HG02610 (cell line): Measurements from ENCODE around the gene PPM1F.

Source experiments
- ATAC-seq: cut with Tn5 transposase; IDR thresholded peaks from one replicate; pipeline ENCODE4 v1.9.1; 2021; ENCODE audit warnings: mild to moderate bottlenecking, moderate library complexity; ENCODE audit not compliant: unreplicated experiment

Gene PPM1F

DNA sequence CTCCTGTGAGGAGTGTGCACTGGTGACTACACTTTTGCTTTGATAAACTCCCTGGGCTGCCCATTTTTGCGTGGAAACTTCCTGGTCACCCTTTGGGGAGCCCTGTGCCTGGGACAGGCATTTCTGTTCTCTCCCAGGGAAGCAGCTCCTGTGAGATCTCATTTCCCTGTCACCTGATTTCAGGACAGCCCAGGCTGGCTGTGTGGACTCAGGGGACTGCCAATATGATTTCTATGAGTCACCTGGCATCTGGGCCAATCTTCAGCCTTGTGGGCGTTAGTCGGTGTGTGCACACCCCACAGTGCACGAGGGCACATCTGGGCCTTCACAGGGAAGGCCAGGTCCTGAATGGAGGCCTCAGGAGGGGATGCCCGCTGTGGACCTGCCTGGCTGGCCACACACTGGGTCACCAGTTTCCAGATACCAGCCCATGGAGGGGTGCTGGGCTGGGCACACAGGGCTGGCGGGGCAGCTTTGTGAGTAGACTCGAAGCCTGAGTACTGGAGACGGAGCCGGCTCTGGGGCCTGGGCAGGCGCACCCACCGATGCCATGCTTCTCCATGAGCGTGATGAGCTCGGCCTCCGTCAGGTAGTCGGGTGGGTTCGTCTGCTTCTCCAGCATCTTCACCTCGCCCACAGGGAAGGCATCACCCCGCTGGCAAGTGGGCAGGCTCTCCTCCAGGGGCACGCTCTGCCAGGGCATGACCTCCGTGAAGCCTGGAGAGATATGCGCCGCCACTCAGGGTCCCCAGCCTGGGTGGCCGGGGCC, 9.4 kb upstream of the PPM1F start:
- ATAC-seq, result no peak

DNA sequence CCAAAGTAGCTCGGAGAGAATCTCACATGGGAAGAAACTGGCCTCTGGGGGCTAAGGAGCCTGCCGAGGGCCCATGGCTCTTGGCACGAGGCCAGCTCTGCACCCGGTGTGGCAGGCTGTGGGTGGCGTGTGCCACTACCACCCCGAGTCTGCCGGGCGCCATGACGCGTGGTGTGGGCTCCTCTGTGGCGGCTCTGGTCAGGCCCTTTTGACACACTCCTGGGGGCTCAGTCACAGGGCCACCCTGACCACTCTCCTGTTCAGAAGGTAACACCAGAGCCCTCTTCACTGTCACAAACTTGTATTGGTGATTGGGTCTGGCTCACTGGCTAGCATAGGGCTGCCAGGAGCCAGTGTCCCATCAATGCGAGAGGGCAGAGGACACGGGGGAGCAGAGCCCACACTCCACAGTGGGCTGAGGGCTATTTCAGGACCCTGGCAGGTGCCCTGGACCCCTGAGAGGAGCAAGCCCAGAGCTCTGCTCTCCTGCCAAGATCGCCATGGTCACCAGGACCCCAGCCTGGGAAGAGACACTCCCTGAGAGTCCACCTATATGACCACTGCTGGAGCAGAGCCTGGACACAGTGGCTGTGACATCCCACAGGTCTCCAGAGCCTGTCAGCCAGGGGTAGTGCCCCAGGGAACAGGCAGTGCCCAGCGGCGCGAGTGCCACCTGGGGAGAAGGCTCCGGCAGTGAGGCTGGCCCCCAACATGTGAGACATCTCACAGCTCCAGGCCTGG, 8.6 kb upstream of the PPM1F start:
- no peak for ATAC-seq

DNA sequence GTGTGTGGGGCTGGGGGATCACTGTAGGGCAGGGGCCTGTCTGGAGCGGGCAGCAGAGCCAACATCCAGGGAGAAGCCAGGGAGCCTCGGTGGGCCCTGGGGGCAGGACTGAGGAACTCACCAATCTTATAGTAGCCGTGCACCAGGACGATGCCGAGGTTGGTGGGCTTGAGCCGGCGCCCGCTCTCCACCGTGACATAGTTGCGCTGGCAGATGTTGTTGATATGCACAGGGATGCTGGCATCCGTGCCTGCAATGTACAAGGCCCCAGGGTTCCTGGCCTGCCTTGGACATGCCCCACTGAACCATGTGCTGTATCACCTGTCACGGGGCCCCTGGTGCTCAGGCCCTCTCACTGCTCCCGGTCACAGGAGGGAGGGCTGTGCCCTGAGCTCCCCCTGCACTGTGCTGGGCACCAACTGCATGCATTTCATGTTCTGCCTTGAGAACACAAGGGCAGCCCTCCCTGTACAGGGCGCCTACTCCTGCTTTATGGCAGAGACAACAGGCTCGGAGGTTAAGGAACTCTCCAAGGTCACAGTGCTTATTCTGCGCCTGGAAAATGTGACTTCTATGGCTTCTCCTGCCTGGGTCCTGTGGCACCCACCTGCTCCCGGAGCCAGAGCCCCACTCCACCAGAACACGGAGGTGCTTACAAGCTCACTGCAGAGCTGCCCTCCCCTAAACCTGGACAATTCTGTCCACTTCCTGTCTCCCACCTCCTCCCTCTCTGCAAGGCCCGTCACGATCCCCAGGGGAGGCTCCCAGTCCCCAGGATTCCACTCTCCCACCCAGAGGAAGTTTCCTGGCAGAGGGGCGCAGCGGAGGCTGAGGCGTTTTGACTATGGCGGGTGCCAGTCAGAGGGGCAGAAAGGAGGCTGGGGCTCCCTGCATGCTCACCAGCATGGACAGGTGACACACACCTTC, 7.8 kb upstream of the PPM1F start:
- ATAC-seq, result no peak

DNA sequence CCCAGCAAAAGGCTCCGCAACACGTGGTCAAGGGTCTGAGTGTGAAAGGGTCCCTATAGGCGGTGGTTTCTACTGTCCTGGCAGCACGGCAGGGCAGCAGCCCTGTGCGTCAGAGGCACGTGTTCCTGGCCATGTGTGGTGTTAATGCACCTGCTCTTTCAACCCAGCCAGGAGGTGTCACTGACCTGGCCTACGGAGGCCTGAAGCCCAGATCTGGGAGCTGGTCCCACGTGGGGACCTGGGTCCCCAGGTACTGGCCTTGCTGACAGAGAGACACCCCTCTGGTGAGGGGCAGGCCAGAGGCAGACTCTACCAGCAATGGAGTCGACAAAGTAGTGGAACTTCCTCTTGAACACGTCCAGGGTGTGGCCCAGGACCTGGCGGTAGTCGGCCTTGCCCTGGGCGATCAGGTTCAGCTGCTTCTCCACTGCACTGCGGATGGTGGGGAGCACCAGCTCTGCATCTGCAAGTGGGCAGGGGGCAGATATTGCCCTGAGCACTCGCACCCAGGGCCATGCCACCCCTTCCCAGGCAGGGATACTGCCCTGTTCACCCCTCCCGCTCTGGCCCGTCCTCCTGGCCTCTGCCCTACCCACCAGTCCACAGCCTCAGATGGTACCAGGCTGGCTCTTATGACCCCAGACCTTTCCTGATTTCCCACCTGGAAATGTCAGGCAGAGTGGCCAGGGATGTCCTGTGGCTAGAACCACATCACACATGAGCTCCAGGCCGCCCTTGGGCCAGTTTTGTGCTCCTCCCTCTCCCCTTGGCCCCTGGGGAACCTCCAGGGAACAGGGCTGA, 6.8 kb upstream of the PPM1F start:
- no peak for ATAC-seq

DNA sequence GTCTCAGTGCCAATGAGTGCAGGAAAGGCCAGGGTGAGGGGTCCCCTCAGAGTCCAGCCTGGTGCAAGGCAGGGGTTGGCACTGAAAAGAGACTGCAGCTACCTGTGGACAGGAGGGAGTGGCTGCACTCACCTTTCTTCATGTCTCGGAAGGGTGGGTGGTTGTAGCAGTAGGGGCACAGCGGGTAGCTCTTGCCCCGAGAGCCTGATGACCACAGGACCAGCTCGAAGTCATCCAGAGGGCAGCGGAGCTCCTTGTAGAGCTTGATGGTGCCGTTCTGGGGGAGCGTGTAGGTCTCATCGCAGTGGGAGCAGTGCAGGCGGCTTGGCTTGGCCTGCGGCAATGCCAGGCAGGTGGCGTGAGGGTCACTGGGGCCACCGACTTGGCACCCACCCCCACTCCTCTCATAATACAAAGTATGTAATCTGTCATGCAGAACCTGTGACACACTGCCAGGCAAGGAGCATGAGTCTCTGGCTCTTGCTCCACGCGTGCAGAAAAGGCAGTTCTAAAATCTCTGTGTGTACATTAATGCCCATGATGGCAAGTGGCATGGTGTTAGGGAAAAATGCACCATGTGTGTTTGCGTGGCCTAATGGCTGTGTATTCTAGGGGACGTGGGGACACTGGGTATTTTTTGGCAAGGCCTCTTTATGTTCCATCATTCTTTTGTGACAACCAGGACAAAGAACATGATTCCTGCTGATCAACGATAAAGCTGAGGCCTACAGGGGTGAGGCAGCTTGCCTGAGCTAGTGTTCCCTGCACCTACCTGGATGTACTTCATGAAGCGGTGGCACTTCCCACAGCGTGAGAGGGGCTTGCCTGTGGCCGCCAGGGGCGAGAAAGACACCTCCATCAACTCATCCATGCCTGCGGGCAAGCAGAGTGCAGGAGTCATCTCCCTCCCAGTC, 6.0 kb upstream of the PPM1F start:
- no peak for ATAC-seq

DNA sequence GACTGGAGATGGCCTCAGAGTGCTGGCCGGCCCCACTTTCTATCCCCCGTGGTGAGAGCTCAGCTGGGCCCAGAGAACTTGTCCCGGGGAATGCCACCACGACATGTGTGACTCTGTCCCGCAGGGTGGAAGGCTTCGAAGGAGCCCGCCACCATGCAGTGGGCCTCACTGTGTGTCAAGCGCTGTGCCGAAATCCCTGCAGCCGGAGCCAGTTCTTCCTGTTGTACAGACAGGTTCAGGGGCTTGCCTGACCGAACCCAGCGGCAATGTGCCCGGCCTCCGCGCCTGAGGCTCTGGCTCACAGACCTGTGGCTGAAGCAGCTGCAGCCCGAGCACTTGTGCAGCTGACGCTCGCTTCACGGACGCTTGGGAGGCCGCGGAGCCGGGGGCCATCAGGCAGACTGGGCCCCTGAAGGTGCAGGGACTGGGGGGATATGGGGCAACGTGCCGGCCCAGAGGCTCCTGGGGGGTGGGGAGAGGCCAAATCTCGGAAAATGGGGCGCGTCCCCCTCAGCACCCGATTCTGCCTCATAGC, 650 bp downstream of the PPM1F start:
- ATAC-seq, result no peak

DNA sequence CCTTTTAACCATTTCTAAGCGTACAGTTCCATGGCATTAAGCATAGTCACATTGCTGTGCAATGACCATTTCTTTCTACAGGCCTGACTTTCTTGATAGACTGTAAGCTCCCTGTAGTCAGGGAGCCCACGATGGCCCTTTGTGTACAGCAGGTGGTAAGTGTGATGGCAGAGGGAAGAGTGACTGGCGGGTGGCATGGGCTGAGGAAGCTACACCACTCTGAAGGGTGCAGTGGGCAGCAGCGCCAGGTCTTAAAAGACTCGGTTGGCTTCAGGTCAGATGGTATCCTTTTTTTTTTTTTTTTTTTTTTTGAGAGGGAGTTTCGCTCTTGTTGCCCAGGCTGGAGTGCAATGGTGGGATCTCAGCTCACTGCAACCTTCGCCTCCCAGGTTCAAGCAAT, 1.6 kb downstream of the PPM1F start:
- ATAC-seq, result no peak

DNA sequence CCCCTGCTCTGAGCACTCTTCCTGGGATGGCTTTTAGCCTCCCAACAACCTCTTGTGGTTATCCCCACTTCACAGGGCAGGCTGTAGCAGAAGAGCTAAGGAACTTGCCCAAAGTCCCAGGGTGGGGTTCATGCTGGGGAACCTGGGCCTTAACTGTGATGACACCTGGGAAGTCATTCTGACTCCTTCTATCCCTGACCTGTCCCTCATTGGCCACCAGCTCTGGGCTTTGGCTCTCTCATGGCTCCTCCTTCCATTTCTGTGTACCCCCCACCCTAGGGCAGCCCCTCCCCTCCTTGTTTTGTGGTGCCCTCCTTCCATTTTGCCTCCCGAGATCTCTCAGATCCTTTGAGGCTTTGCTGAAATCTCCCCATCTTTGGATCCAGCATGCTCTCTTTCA, 2.7 kb downstream of the PPM1F start:
- no peak for ATAC-seq

DNA sequence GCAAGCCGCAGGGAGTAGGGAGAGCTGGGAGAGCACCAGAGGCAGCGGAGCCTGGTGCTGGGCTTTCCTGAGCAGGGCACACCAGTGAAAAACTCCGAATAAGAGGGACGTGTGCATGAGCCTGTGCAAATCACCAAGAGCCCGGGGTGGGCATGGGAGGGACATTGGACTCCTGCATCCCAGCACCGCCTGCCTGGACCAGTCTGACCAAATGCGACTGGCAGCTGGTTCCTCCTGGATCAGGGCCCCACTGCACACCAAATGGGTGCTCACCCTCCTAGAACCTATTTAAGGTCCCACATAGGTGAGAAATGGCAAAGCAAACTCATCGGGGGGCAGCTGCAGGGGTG, 3.1 kb downstream of the PPM1F start:
- no peak for ATAC-seq

DNA sequence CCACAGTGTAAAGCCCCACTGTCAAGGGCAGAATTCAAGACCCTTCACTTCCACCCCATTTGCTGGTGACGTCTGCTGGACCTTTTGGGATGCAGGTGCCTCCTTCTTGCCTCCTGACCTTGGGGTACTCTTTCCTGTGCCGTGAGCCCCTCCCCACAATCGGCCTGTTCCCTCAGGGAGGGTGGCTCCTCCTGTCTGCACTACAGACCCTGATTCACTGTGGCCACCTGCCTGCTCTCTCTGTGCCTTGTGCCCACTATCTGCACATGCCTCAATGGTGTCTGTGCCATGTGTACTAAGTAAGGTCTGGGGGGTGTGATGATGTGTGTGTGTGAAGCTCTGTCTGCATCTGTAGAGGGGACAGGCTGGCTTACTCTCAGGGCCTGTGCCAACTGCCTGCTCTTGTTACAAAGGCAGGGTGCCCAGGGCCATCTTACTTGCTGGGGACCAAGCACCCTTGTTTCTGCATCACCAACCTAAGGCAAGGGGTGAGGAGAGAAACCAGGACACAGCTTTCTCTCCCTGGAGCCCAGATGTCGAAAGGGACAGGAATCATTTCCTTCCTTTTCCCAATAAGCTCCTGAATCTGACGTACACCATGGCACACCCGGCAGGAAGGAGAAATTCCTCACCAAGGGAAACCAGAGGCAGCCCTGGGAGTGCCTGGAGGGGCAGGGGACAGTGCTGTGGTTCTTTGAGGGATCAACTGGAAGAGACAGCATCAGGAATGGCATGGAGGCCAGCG, 3.7 kb downstream of the PPM1F start:
- no peak for ATAC-seq

DNA sequence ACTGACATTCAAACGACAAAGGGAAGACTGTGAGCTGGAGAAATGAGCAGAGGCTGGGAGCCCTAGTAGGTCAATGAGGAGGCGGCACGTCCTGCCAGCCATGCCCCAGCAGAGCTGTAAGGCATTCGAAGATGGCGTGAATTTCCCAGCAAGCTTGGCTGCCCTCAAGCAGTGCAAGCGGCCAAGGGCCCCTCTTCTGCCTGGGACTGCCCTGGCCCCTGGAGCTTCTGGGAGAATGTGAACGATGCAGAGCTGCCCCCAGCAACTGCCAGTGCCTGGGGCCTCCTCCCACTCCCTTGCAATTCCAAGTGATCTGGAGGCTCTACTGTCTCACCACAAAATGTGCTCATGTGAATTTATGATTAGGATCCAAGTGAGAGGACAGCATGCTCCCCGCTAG, 4.3 kb downstream of the PPM1F start:
- ATAC-seq, result no peak

DNA sequence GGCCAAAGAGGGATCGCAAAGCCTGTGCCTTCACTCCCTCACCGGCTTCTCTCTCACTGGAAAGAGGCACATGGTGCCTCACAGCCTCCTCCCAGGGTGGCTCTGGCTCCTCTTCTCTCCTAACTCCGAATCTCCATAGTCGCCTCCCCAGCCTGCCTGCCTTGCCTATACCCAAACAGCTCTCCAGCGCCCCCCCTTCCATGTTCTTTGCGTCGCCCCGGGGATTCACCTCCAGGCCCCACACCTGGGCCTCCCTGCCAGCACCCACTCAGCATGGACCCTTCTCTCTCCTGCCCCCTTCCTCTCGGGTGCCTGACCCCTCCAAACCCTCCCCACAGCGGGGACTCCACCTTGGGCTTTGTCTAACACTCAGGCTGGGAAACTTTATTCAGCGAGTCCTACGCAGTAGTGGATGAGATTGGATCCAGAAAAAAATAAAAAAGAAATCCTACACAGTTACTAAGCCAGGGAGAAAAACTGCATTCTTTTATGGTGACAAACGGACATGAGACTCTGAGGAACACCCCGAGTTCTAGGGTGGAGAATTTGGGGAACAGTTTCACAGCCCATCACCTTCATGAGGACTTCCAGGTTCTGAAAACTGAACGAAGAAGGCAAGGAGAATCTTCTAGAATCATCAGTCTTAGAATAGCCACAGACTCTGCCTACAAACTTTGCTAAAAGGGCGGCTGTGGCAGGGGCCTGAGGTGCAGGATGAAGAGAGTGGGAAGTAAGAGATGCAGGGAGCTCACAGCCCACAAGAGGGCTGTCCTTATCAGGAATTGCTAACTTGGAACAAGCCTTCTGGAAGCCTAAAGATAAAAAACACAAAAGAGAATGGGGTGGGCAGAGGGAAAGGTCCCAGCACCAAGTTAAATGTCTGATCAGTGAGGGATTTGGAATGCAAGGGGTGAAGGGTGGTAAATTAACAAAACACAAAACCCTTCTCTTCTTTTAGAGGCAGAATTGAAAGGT, 5.3 kb downstream of the PPM1F start:
- no peak for ATAC-seq

DNA sequence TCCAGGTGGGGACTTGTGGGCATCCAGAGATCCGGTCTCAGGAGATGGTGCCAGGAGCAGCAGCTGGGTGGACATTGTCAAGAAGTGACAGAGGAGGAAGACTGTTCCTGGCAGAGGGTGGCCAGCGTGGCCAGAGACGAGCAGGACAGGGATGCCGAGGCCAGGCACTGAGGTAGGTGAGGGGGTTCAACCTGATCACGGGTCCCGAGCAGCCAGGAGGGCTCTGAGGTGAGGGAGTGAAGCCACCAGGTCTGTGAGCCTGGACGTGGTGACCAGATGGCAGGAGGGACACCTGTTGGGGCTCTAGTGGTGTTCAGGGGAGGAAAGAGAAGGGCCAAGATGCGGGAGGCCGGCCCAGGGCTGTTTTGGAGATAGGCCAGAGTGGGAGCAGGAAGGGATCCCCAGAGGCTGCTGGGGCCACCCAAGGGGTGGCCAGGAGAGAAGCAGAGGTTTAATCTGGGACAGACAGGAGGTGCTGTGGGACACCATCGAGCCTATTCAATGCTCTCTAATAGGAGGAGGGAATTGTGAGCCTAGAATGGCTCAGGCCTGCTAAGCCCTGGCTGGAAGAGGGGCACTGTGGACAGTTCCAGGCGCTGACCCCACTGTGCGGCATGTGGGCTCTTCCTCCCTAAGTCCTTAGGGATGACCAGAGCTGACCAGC, 6.3 kb downstream of the PPM1F start:
- ATAC-seq, result no peak

DNA sequence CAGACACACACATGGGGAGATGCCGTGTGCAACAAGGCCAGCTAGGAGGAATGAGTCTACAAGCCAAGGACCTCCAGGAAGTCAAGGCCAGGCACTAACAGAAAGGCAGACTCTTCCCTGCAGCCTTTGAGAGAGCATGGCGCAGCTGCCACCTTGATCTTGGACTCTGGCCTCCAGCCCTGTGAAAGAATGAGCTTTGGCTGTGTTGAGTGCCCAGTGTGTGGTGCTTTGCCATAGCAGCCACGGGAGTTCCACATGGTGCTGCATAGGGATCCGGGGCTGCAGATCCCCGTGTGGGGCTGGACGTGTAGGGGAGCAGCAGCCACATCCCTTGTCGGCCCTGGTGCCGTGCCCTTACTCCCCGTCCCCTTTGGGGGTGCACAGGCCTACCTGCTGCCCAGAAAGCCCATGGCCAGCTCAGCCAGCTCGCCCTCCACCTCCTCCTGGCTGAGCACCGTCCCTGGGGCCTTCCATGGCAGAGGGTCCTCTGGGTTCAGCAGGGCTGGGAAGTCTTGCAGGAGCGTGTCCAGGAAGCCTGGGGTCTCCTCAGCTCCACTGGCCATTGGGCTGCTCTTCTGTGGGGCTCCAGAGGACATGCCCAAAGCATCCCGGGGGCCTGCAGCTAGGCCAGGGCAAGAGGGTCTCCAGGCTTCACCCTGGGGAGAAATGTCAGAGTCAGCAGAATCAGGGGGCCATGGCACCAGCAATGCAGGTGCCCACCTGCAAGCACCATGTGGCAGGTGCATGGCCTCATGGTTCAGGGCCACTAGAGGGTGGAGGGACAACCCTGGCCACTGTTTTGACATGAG, 7.0 kb downstream of the PPM1F start:
- no peak for ATAC-seq

DNA sequence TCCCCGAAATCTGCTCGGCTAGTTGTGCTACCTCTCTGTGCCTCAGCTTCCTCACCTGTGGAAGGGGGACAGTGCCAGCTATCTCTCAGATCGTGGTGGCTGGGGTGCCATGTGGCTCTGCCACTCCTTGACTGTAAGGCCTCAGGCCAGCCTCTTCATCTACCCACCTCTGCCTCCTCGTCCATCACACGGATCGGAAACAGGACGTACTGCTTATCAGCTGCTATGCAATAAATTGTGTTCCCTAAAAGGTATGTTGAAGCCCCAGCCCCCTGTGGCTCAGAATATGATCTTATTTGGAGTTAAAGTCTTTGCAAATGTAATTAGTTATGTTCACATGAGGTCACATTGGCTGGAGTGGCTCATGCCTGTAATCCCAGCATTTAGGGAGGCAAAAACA, 7.8 kb downstream of the PPM1F start:
- no peak for ATAC-seq
